ENCODE measurements around the gene SPRR5.

The SPRR5 gene

GRCh38 chr1:152969036-152969435 is 22.0 kb downstream of the SPRR5 start:
- peak overlapping the region; percentile 25 to 87 (median 42); a peak in 19 of 22 replicates for H3K4me2 ChIP-seq

DNA sequence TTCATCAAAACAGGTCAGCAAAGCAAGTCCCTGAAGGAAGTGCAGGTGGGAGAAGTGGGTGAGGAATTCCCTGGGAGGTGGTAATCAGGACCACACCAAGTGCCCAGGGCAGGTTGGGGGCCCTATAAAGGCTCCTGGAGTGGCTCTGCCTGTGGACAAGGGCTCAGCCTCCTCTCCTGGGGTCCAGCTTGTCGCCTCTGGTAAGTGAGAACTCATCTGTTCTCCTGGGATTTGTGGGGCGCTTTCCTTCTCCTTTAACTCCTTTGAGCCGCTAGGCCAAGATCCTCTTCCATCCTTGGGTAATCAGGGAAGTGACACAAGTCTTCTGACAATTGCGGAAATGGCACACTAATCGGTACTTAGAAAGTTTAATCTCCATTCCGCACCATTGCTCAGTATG is 23.5 kb downstream of the SPRR5 start, which contains the start of gene SPRR4:
Gene SPRR4 (plus strand): TSS at position 154 of the 400 bp plus-strand sequence. CDS start 1,243 bp downstream, outside the sequence.
- peaks cover 27 to 42% (median 37%) of the 10 kb centered on the region in 10 experiments for H3K4me1 ChIP-seq
- no peak within 1 kb of the TSS; a peak in 1 of 20 replicates for H3K4me3 ChIP-seq
- H3K27me3 ChIP-seq: no peaks in the 10 kb centered on the region
- H4K20me1 ChIP-seq: no peaks in the 10 kb centered on the region
- peak in 3 of 11 experiments; percentile 12 to 60 (median 19); a peak in 1 of 22 replicates for TF ChIP-seq Cebpa-rat (IDR thresholded peaks at IDR 0.05)
- peak within 1 kb of the TSS in 8 of 11 experiments; percentile 34 to 59 (median 48); a peak in 16 of 22 replicates for H3K27ac ChIP-seq
- peaks cover 11 to 26% (median 19%) of the 10 kb centered on the region in 11 experiments for H3K9me3 ChIP-seq (replicated peaks in 1 of 11)
- peak within 1 kb of the TSS in 1 of 11 experiments; percentile 21; a peak in 1 of 22 replicates for H3K9ac ChIP-seq
- H3K36me3 ChIP-seq: no peaks in the 10 kb centered on the region
- H3K4me2 ChIP-seq: peak within 1 kb of the TSS; percentile 48 to 87 (median 71)

More at GRCh38 chr1:152969036-152969435, 22.0 kb downstream of the SPRR5 start:
- no peak for TF ChIP-seq Cebpa-rat (IDR thresholded peaks at IDR 0.05)
- Histone ChIP-seq H4K20me1 (no peaks in the 10 kb centered on the region), H3K4me1 (peaks cover 27 to 42% (median 37%) of the 10 kb centered on the region in 10 experiments), H3K27ac (no peak overlapping the region), H3K9me3 (replicated peaks in 1 of 11) (peaks cover 7 to 30% (median 19%) of the 10 kb centered on the region in 11 experiments), H3K4me3 (no peak overlapping the region), H3K36me3 (no peaks in the 10 kb centered on the region), H3K9ac (no peak overlapping the region), H3K27me3 (no peaks in the 10 kb centered on the region)

- H3K4me1 ChIP-seq: peaks cover 27 to 45% (median 38%) of the 10 kb centered on the region in 10 experiments
Observed at GRCh38 chr1:152972196-152972886, 25.3 kb downstream of the SPRR5 start.

DNA sequence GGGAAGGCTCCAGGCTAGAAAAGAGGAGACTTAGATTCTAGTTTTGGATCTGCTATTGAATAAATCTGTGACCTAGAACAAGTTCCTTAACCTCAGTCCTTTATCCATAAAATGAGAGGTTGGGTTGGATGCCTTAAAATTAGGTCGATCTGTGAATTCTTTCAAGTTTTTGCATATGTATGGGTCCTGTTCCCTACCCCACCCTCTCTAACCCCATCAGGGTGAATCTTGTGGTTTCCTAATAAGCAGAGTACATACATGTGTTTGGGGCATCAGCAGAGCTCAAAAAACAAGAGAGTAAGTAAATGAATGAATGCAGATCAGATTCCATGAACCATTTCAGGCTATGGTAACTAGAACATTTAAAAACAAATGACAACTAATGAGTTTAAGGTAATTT is 29.7 kb downstream of the SPRR5 start:
- no peak overlapping the region for H3K4me3 ChIP-seq
- no peak for TF ChIP-seq Cebpa-rat (IDR thresholded peaks at IDR 0.05)
- no peaks in the 10 kb centered on the region for H4K20me1 ChIP-seq
- no peak overlapping the region for H3K27ac ChIP-seq
- no peak overlapping the region for H3K9ac ChIP-seq
- peaks cover 11 to 26% (median 19%) of the 10 kb centered on the region in 11 experiments for H3K9me3 ChIP-seq (replicated peaks in 1 of 11)
- H3K36me3 ChIP-seq: no peaks in the 10 kb centered on the region
- H3K27me3 ChIP-seq: no peaks in the 10 kb centered on the region
- peaks cover 0 to 8% (median 1%) of the 10 kb centered on the region in 10 experiments; a peak in 11 of 20 replicates for H3K4me1 ChIP-seq
- H3K4me2 ChIP-seq: no peak overlapping the region

More at GRCh38 chr1:152972196-152972886, 25.3 kb downstream of the SPRR5 start:
- Histone ChIP-seq H3K4me3 (no peak overlapping the region), H3K9me3 (replicated peaks in 1 of 11) (peaks cover 11 to 26% (median 19%) of the 10 kb centered on the region in 11 experiments), H3K4me2 (peak overlapping the region in 1 of 11 experiments; percentile 86; a peak in 1 of 22 replicates), H3K9ac (no peak overlapping the region), H3K36me3 (no peaks in the 10 kb centered on the region), H3K27ac (no peak overlapping the region), H4K20me1 (no peaks in the 10 kb centered on the region), H3K27me3 (no peaks in the 10 kb centered on the region)
- no peak for TF ChIP-seq Cebpa-rat (IDR thresholded peaks at IDR 0.05)

- Histone ChIP-seq H3K9me3 (replicated peaks in 1 of 11) (peaks cover 11 to 21% (median 14%) of the 10 kb centered on the region in 11 experiments), H3K27me3 (no peaks in the 10 kb centered on the region), H3K4me1 (peaks cover 0 to 8% (median 3%) of the 10 kb centered on the region in 10 experiments; a peak in 13 of 20 replicates), H3K9ac (no peak overlapping the region), H4K20me1 (no peaks in the 10 kb centered on the region), H3K4me3 (no peak overlapping the region), H3K4me2 (no peak overlapping the region), H3K36me3 (no peaks in the 10 kb centered on the region), H3K27ac (no peak overlapping the region)
- TF ChIP-seq Cebpa-rat (IDR thresholded peaks at IDR 0.05): no peak
Observed at GRCh38 chr1:152977614-152978013, 30.6 kb downstream of the SPRR5 start.

GRCh38 chr1:152980676-152981075 is 33.7 kb downstream of the SPRR5 start:
- Histone ChIP-seq H3K4me3 (no peak overlapping the region), H3K4me2 (no peak overlapping the region), H3K27me3 (no peaks in the 10 kb centered on the region), H3K9ac (no peak overlapping the region), H4K20me1 (no peaks in the 10 kb centered on the region), H3K36me3 (no peaks in the 10 kb centered on the region), H3K4me1 (peaks cover 0 to 19% (median 11%) of the 10 kb centered on the region in 10 experiments; a peak in 14 of 20 replicates), H3K9me3 (replicated peaks in 1 of 11) (no peaks in the 10 kb centered on the region), H3K27ac (no peak overlapping the region)
- TF ChIP-seq Cebpa-rat (IDR thresholded peaks at IDR 0.05): no peak; a peak in 1 of 22 replicates

DNA sequence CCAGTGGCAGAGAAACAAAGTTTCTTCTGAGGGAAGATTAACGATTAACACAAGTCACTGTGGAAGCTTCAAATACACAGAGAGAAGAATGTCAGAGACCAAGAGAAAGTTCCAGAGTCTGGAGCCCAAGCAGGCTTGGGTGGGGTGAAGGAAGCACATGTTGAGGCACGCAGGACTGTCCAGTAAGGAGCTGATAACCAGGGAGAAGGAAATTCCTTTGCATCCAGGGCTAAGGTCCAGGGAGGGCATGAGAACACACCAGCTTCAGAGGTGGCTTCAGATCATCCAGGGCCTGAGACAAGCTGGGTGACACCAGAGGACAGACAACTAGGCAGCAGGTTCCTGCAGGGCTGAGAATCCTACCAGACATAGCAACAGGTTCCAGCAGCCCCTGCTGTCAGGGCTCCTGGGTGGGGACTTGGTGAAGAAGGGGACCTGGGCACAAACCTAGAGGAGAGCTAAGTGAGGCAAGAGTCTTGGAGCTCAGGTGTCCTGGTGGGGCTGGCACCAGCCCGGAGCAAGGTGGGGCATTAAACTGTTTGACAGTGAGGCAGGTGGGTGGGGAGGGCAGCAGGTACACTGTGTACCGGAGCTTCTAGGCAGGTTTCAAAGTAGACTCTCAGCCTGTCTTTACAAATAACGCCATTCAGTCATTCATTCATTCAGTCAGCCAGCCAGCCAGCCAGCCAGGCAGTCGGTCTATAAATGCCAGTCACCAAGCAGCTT is 34.3 kb downstream of the SPRR5 start:
- H3K27ac ChIP-seq: no peak overlapping the region
- no peaks in the 10 kb centered on the region for H4K20me1 ChIP-seq
- H3K4me3 ChIP-seq: no peak overlapping the region
- H3K9ac ChIP-seq: no peak overlapping the region
- H3K4me2 ChIP-seq: no peak overlapping the region
- H3K27me3 ChIP-seq: no peaks in the 10 kb centered on the region
- no peaks in the 10 kb centered on the region for H3K9me3 ChIP-seq (replicated peaks in 1 of 11)
- TF ChIP-seq Cebpa-rat (IDR thresholded peaks at IDR 0.05): no peak
- H3K36me3 ChIP-seq: no peaks in the 10 kb centered on the region
- peaks cover 0 to 17% (median 9%) of the 10 kb centered on the region in 10 experiments; a peak in 14 of 20 replicates for H3K4me1 ChIP-seq

- Histone ChIP-seq H3K27ac (no peak overlapping the region), H3K9ac (no peak overlapping the region), H4K20me1 (no peaks in the 10 kb centered on the region), H3K4me1 (peaks cover 0 to 17% (median 9%) of the 10 kb centered on the region in 10 experiments; a peak in 14 of 20 replicates), H3K4me2 (peak overlapping the region in 4 of 11 experiments; percentile 32 to 56 (median 52); a peak in 4 of 22 replicates), H3K36me3 (no peaks in the 10 kb centered on the region), H3K27me3 (no peaks in the 10 kb centered on the region), H3K4me3 (no peak overlapping the region), H3K9me3 (replicated peaks in 1 of 11) (no peaks in the 10 kb centered on the region; a peak in 1 of 22 replicates)
- TF ChIP-seq Cebpa-rat (IDR thresholded peaks at IDR 0.05): no peak
Observed at GRCh38 chr1:152982076-152982475, 35.1 kb downstream of the SPRR5 start.

GRCh38 chr1:152983234-152983633 is 36.2 kb downstream of the SPRR5 start:
- Histone ChIP-seq H3K36me3 (no peaks in the 10 kb centered on the region), H3K4me3 (no peak overlapping the region), H3K4me1 (peaks cover 0 to 17% (median 9%) of the 10 kb centered on the region in 10 experiments; a peak in 14 of 20 replicates), H4K20me1 (no peaks in the 10 kb centered on the region), H3K9me3 (replicated peaks in 1 of 11) (peaks cover 0 to 10% (median 0%) of the 10 kb centered on the region in 11 experiments; a peak in 3 of 22 replicates), H3K27ac (no peak overlapping the region), H3K4me2 (peak overlapping the region in 8 of 11 experiments; percentile 21 to 67 (median 52); a peak in 15 of 22 replicates), H3K9ac (0 out of 22 replicates have a peak overlapping the region, but pooled peaks of 1 of the 11 experiments have one; percentile 11), H3K27me3 (no peaks in the 10 kb centered on the region)
- no peak for TF ChIP-seq Cebpa-rat (IDR thresholded peaks at IDR 0.05)
